ENCODE results near the gene ESPN. TPM values are rescaled to one million over a fixed set of nuclear protein-coding genes. Genes with fewer than 3 reads are reported as not detected.

ESPN gene
- total and polyA plus RNA-seq, 2 of the 8 experiments (the other 6 are each of a cell fraction or from before 2014, with no cell fraction given) = 5.2 to 16.3 TPM

DNA sequence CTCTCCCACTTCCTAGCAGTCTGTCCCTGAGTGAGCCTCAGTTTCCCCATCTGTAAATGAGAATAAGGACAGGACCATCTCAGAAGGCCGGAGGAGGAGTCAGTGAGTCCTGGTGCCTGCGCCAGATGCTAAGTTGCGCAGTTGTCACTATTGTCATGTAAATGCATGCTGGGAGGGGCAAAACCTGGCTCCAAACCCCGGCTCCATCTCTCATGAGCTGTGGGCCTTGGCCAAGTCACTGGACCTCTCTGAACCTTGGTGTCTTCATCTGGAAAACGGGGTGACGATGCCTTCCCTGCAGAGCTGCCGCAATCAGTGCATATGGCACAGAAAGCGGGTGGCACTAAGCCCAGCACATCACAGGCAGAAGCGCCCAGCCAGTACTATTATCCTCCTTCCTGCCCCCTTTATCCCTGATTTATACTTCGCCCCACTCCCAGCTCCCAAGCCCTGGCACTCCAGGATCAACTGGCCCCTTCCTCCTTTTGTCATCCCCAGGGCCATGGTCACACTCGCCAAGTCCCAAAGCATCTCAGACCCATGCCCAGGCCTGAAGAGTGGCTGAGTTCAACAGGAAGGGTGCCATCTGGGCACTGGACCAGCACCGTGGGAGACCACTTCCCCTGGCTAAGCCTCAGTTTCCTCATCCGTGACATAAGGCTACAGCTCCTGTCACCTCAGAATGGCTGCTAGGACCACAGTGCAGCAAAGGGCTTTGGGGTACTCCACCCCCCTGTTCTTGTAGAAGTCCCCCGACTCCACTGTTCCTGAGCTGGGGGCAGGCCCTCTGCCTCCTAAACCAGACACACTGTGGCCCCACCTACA, 71.2 kb downstream of the ESPN start:
- TF ChIP-seq NRF1 (IDR thresholded peaks at IDR 0.05; ENCODE audit: low read depth, low read length) = no peak
- peak; percentile 78; the same call in 1 of the 2 replicates for TF ChIP-seq POU5F1 (IDR thresholded peaks at IDR 0.05; ENCODE audit: low read depth, low read length)
- Histone ChIP-seq H3K27me3 (replicated peaks in 1 of 4; ENCODE audit: control insufficient read depth in 3 of 4, extremely low read depth in 1 of 4, insufficient read depth in 3 of 4, low read length in 3 of 4) (peaks cover 0 to 31% (median 20%) of the 10 kb centered on the region in 4 experiments; a peak in 5 of 7 replicates), H3K23me2 (ENCODE audit: low read depth, low read length) (peaks cover 17% of the 10 kb centered on the region; the same call in 1 of the 2 replicates), H3K9me3 (ENCODE audit: insufficient read depth in 2 of 2, low read depth in 1 of 2, low read length in 1 of 2) (no peaks in the 10 kb centered on the region), H3K9ac (replicated peaks in 1 of 4; ENCODE audit: extremely low read depth in 1 of 4, low read depth in 3 of 4, low read length in 3 of 4) (no peak overlapping the region), H4K5ac (ENCODE audit: insufficient read length, low read depth, low read length) (no peak overlapping the region), H3K4me1 (replicated peaks in 1 of 4; ENCODE audit: control insufficient read depth in 3 of 4, insufficient read depth in 4 of 4, low read length in 3 of 4) (peaks cover 0 to 37% (median 23%) of the 10 kb centered on the region in 4 experiments; a peak in 6 of 7 replicates), H3K36me3 (ENCODE audit: control insufficient read depth in 2 of 4, insufficient read depth in 4 of 4, low read length in 3 of 4) (no peaks in the 10 kb centered on the region), H3K4me2 (ENCODE audit: insufficient read depth in 1 of 2, low read depth in 2 of 2, low read length in 2 of 2) (peak overlapping the region; percentile 87 to 97), H2BK5ac (ENCODE audit: low read depth, low read length) (no peak overlapping the region), H4K20me1 (replicated peaks in 1 of 2; ENCODE audit: control insufficient read depth in 1 of 2, insufficient read depth in 2 of 2, low read length in 2 of 2) (peaks cover 4% of the 10 kb centered on the region in 2 experiments), H2AFZ (ENCODE audit: low read length) (no peak overlapping the region), H3K79me2 (ENCODE audit: control insufficient read depth in 1 of 2, insufficient read depth in 2 of 2, low read length in 2 of 2) (no peaks in the 10 kb centered on the region), H2BK12ac (ENCODE audit: low read depth, low read length) (peak overlapping the region; percentile 55; the same call in 1 of the 2 replicates), H2BK120ac (replicated peaks; ENCODE audit: low read depth, low read length) (no peak overlapping the region), H4K8ac (ENCODE audit: extremely low read depth, insufficient read depth, low read length) (no peak overlapping the region), H3K23ac (ENCODE audit: insufficient read length) (no peak overlapping the region), H3K14ac (ENCODE audit: insufficient read length) (no peak overlapping the region), H2AK5ac (ENCODE audit: low read depth, low read length) (peak overlapping the region; percentile 59; the same call in 1 of the 2 replicates), H2BK20ac (ENCODE audit: low read length) (no peak overlapping the region), H3K79me1 (ENCODE audit: low read depth, low read length) (no peaks in the 10 kb centered on the region; the same call in 1 of the 2 replicates), H3K27ac (ENCODE audit: low read depth, low read length) (no peak overlapping the region), H3K4ac (replicated peaks; ENCODE audit: insufficient read length, low read depth, low read length) (no peak overlapping the region), H3K4me3 (ENCODE audit: extremely low read depth in 1 of 4, insufficient read depth in 2 of 4, low read depth in 3 of 4, low read length in 4 of 4) (peak overlapping the region in 3 of 4 experiments; percentile 37 to 82 (median 57); a peak in 5 of 8 replicates), H4K91ac (replicated peaks; ENCODE audit: insufficient read length, low read length) (no peak overlapping the region), H3K56ac (replicated peaks; ENCODE audit: insufficient read length, low read depth, low read length) (no peak overlapping the region), H2BK15ac (ENCODE audit: low read length) (peak overlapping the region; percentile 89; the same call in 1 of the 2 replicates), H3K18ac (ENCODE audit: extremely low read depth, low read length) (no peak overlapping the region; the same call in 1 of the 2 replicates)
- DNase-seq (ENCODE audit: low read depth in 1 of 2, low spot score in 2 of 2) (no peak), FAIRE-seq (no peak)
- 76% methylated on average over 14 of the region's 14 CpGs; no CpG with 5 or more reads in 1 of the 2 experiments for WGBS, 2 experiments (ENCODE audit: extremely low coverage in 1 of 2, insufficient coverage in 1 of 2, insufficient read length in 1 of 2, insufficient replicate concordance in 2 of 2, low coverage in 1 of 2, low lambda C conversion rate in 2 of 2, missing lambda C conversion rate in 1 of 2)
- ChIA-PET CTCF (ENCODE audit: partially characterized antibody) (interaction anchor here (1.0 to 7.5 kb wide), 6 partner anchors 9 to 58 kb away, joined by 4 to 60 read pairs (median 6); no protein-coding TSS in a partner anchor), POLR2A (ENCODE audit: partially characterized antibody) (interaction anchor here (0.8 to 1.3 kb wide), 6 partner anchors 8 to 111 kb away, joined by 3 to 4 read pairs (median 4); partner anchors contain the start of gene NOL9)

All from H1 (cell line).